GM21423 (cell line): ENCODE measurements around the gene AGFG2.
A peak's percentile ranks its signal among the peaks of the same experiment; 100 is the strongest.

Experiments
- ATAC-seq: cut with Tn5 transposase; IDR thresholded peaks from one replicate; pipeline ENCODE4 v1.9.1; 2021; ENCODE audit warnings: mild to moderate bottlenecking, moderate library complexity; ENCODE audit not compliant: unreplicated experiment

The AGFG2 gene

GRCh38 chr7:100584054-100584682 is 45.2 kb downstream of the AGFG2 start:
- no peak for ATAC-seq

DNA sequence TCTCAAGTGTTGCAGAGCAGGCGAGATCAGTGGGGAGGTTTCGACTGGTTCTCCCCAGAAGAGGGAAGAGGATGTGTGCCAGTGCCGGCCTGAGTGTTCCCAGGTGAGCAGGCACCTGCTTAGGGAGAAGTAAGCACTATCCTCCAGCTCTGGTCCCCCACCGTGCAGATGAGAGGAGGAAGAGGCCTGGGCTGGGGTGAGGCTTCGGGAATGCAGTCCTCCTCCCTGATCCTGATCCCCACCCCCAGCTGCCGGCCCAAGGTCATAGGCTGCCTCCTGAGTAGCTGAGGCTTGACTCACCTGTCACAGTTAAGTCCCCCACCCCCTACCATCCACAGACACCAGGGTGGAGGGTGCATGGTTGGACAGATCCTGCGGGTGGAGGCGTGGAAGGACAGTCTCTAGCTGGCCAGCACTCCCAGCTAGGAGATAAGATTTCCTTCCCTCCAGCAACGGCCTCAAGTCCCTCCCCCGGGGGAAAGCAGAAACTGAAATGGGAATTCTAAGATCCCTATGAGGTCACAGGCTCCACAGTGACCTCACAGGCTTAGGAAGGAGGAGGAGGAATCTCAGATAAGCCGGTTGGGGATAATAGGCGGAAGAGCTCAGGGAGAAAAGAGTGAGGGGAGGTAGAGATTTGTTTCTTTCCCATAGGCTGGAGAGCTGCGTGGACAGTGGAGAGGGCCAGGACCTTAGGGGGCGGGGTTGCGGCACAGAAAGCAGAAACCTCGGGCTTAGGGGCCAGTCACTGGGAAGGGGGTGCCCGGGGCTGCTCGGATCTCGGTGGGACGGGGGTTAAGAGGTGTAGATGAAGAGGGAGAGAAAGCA is 45.9 kb downstream of the AGFG2 start:
- ATAC-seq = no peak

DNA sequence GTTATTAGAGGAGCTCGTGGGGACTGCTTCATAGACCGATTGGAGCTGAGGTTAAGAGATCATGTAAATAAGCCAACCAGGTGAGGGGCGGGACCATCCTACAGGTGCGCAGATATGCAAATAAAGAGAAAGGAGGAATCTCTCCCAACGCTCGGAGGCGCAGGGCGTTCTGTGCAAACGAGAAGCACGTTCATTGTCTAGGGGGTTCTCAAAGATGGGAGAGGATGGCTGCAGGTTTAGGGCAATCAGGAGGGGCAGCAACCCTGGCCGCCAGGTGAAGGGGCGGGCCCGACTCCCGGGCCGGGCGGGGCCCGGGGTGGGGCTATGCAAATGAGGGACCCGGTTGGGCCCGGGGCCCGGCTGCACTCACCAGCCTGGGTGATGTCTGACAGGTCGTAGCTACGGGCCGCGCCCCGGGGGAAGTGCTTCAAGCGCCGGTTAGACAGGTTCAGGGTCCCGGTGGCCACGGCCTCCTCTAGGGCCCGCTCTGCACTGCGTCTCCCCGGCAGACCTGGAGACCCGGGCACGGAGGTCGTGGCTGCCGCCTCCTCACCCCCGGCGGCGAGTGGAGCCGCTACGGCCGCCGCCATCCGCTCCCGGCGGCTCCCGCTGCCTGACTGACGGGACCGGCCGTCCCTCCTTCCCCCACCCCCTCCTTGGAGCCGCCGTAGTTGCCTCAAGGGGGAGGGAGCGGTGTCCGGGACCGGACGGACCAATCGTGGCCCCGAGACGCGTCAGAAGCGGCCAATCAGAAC is 46.7 kb downstream of the AGFG2 start, which contains the start of gene LRCH4:
Gene LRCH4, minus strand, starts transcription at position 619 of the 755 bp plus-strand sequence. Its CDS starts 29 bp downstream, at position 590.
- peak; percentile 29 for ATAC-seq

- ATAC-seq = peak; percentile 77
Observed at GRCh38 chr7:100586266-100587025, 47.4 kb downstream of the AGFG2 start, which contains the start of gene FBXO24. Gene FBXO24 (plus strand): TSS chr7:100586328. CDS start chr7:100586626, 298 bp downstream.

DNA sequence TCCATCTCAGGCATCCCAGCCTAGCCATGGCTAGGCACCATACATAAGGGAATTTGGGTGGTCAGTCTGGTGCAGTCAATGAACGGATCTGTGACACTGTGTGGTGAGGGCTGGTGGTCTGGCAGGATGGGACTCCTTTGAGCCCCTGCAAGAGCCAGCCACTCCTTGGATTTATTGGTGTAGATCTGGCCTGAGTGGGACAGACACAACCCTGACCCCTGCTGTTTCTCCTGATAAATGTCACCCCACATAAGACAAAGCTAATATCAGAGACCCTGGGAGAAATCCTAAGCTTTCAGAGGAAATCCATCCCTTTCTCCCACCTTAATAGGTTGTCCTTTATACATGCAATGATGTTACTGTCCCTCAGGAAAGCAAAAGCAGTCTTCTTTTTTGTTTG is 49.4 kb downstream of the AGFG2 start:
- ATAC-seq = no peak

DNA sequence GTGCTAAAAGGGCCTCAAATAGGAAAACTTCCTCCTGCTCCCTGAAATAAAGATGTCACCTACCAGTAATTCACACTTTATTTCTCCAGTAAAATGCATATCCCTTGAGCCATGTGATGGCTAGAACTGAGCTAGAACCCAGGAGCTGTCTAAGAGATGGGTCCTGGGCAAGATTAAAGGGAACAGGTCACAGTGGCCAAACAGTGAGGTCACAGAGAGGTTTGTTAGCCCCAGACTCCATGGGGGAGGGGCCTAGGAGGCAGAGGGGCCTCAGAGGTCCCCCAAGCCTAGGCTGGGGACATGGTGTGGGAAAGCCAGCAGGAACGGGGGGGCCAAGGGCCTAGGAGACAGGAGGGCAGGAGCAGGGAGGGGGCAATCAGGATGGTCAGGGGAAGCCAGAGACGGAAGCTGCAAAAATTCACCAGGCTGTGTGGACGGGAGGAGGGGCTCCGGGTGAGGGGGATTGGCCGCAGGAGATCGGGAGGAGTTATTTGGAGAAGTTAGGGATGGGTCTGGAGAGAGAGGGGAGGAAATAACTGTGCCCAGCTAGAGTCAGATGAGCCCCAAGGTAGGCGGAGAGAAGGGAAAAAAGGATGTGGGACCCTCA is 50.4 kb downstream of the AGFG2 start:
- ATAC-seq = no peak

- no peak for ATAC-seq
Observed at GRCh38 chr7:100590077-100590737, 51.2 kb downstream of the AGFG2 start.

DNA sequence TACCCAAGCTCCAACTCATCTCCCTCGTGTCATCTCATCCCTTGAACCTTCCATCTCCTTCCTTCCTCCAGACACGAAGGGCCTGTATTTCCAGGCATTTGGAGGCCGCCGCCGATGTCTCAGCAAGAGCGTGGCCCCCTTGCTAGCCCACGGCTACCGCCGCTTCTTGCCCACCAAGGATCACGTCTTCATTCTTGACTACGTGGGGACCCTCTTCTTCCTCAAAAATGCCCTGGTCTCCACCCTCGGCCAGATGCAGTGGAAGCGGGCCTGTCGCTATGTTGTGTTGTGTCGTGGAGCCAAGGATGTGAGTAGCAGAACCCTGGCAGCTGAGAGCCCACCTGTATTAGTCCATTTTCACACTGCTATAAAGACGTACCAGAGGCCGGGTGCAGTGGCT is 52.6 kb downstream of the AGFG2 start:
- ATAC-seq = no peak

DNA sequence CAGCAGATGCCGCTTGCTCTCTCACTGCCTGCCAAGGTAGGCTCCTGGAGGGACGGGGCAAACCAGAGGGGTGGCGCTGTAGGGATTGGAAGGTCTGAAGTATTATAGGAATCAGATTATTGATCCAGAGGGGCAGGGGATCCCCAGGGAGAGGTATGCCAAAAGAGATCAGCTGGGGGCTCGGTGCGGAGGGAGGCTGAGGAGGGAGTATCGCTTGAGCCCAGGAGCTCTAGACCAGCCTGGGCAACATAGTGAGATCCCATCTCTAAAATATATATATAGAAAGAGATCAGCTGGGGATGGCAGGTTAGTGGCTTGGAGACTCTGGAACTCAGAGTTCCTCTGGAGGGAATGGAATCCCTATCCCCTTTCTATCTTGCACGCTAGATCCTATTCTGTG is 56.2 kb downstream of the AGFG2 start:
- no peak for ATAC-seq

GRCh38 chr7:100598425-100598824 is 59.4 kb downstream of the AGFG2 start:
- ATAC-seq = no peak

- no peak for ATAC-seq
Observed at GRCh38 chr7:100599911-100600729, 61.1 kb downstream of the AGFG2 start.

- ATAC-seq = no peak
Observed at GRCh38 chr7:100600730-100601038, 61.7 kb downstream of the AGFG2 start.

GRCh38 chr7:100602889-100603725 is 64.1 kb downstream of the AGFG2 start:
- no peak for ATAC-seq

DNA sequence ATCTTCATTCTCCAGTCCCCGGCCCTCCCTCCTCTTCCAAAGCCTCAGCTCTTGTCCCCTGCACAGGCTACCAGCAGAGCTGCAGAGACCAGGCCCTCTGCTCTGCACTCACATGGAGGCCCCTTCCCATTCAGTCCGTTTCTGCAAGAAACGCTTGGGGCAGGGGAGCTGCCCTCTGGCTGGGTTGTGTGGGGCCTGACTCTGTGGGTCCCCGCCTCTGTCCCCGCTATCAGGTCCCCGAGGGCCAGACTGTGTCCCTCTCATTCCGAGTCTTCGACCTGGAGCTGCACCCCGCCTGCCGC is 64.7 kb downstream of the AGFG2 start:
- no peak for ATAC-seq

- no peak for ATAC-seq
Observed at GRCh38 chr7:100604028-100604975, 65.3 kb downstream of the AGFG2 start.

GRCh38 chr7:100604976-100605911 is 66.2 kb downstream of the AGFG2 start:
- no peak for ATAC-seq
